Heart right ventricle (tissue), 16 donors: ENCODE data around the gene ZFAND2B. TPM values are rescaled to one million over a fixed set of nuclear protein-coding genes. Genes with fewer than 3 reads are reported as not detected.

ENCODE experiments used
- ATAC-seq, 8 donors: fragments of 200-7000 bp; cut with Tn5 transposase; one replicate each; pipeline ENCODE4 v1.9.1; 2020; ENCODE audit warnings: mild to moderate bottlenecking in 8 of 8, moderate library complexity in 8 of 8, moderate number of reproducible peaks in 1 of 8
- DNase-seq, 2 donors: peaks; one replicate each; pipeline ENCODE4 v3.0.0-alpha.2; 2020
- H3K27ac ChIP-seq, 10 donors: fragments of 200-600 bp; sonication (generic) in 2 of 10; one replicate each; pipeline versions ENCODE4 v1.5.0 to v1.8.0; 2020 to 2022; ENCODE audit warnings: mild to moderate bottlenecking in 3 of 10
- H3K27me3 ChIP-seq, 7 donors: fragments of 200-600 bp; one replicate each; pipeline ENCODE4 v1.8.0; 2021 to 2022; ENCODE audit warnings: mild to moderate bottlenecking in 2 of 7
- H3K36me3 ChIP-seq, 9 donors: fragments of 200-600 bp; sonication (generic) in 1 of 9; one replicate each; pipeline versions ENCODE4 v1.5.0 to v1.8.0; 2020 to 2022; ENCODE audit warnings: mild to moderate bottlenecking in 2 of 9
- H3K4me1 ChIP-seq, 9 donors: fragments of 200-600 bp; sonication (generic) in 1 of 9; one replicate each; pipeline versions ENCODE4 v1.5.0 to v1.8.0; 2020 to 2022; ENCODE audit warnings: mild to moderate bottlenecking in 4 of 9
- H3K4me3 ChIP-seq, 10 donors: fragments of 200-600 bp; sonication (generic) in 2 of 10; one replicate each; pipeline versions ENCODE4 v1.5.0 to v1.8.0; 2020 to 2022; ENCODE audit warnings: mild to moderate bottlenecking in 7 of 10, moderate library complexity in 2 of 10
- H3K9me3 ChIP-seq, 11 donors: fragments of 200-600 bp in 10 of 11; sonication (generic) in 2 of 11; one replicate each; pipeline versions ENCODE4 v1.5.0 to v1.8.0; 2013 to 2022; ENCODE audit warnings: mild to moderate bottlenecking in 2 of 11, control low read depth in 1 of 11, moderate library complexity in 1 of 11
- WGBS, 2 donors: extraction: QIAGEN DNeasy Blood & Tissue Kit; methylation state at CpG; one replicate each; pipeline ENCODE4 v1.1.7; 2013; ENCODE audit warnings: inconsistent platforms in 1 of 2; 5-methylcytosine and 5-hydroxymethylcytosine counted together
- intact Hi-C, 10 donors: fragments of 100-400 bp; cut with DNase I; formaldehyde crosslinking; loops; one replicate each; pipeline versions ENCODE4 v1.11.1 to v1.14.2; 2022
- polyA plus RNA-seq, 2 donors: library from polyadenylated mRNA; stranded (reverse); fragments of 200-250 nt; gene quantifications; one replicate each; pipeline ENCODE4 v1.2.3, GENCODE V29; 2013
- total RNA-seq, 10 donors: library from RNA; stranded (reverse); fragmentation: NEBNext Ultra II Directional in 3 of 10; extraction: Animal tissue kit (Norgen Biotek cat#: 25700) in 3 of 10; gene quantifications; one replicate each; pipeline versions ENCODE4 v1.2.1 to v1.2.4, GENCODE V29; 2021 to 2023
- TF ChIP-seq, protein P1 (sequence below), 9 donors: fragments of 200-600 bp; sonication (generic) in 2 of 9; IDR thresholded peaks; one replicate each; pipeline versions ENCODE4 v1.5.0 to v1.8.0; 2021 to 2022; ENCODE audit warnings: antibody characterized with exemption in 9 of 9, mild to moderate bottlenecking in 5 of 9, moderate library complexity in 1 of 9
- donor health status: Arrhythmogenic right ventricular cardiomyopathy.
- donor health status: ischemic (EF 13 %, LVEDD 7.1; RV severe dilation, severe dysfunction).
- donor health status: healthy with polysubstance abuse.
- donor health status: DM: no; HTN: yes; CAD: no.
- donor health status: DM: no; HTN: no; CAD: no.
- donor health status: ischemic (EF 25% LVEDD 6.9; RV normal size, moderate dysfunction).
- donor health status: ischemic (EF 25% LVEDD 5.7; RV mildly dilated, moderate dysfunction).
- donor health status: healthy.
- donor health status: DM: yes; HTN: yes; CAD: no.
- donor health status: Ischemic cardiomyopathy.
- donor health status: ischemic (EF 35%, LVEDD 5.7; RV mildly dilated, moderate dysfunction).
- donor health status: nonischemic (EF 11% LVEDD 7.7; RV severe dilation, severe dysfunction).
- donor health status: DM: yes; HTN: yes; CAD: no.
- donor health status: PGD.
- donor health status: ischemic (EF 29% LVEDD 5.4; RV normal size, mild dysfunction).
- donor health status: nonischemic (EF 23%, LVEDD 6.1; RV moderate dilation, normal function).

Gene ZFAND2B
- total and polyA plus RNA-seq, 12 donors, result 11.5 to 40.8 (median 17.4) TPM

- DNase-seq (no peak), ATAC-seq (no peak)
- Histone ChIP-seq H3K36me3 (peaks cover 0 to under 1% (median 0%) of the 10 kb centered on the region in 9 donors), H3K27ac (no peak overlapping the region), H3K27me3 (no peaks in the 10 kb centered on the region), H3K9me3 (no peaks in the 10 kb centered on the region), H3K4me1 (peaks cover 0 to 19% (median 11%) of the 10 kb centered on the region in 9 donors), H3K4me3 (no peak overlapping the region)
- intact Hi-C loops, result loop anchor here in 5 of 10 donors (2.0 to 10.0 kb wide), 5 partner anchors 44 to 222 kb away; partner anchors contain the start of genes ABCB6 (in 1 of the 5), DNAJB2 (in 1 of the 5), DNPEP (in 1 of the 5) and ZFAND2B (in 1 of the 5)
- TF ChIP-seq, protein P1, sequence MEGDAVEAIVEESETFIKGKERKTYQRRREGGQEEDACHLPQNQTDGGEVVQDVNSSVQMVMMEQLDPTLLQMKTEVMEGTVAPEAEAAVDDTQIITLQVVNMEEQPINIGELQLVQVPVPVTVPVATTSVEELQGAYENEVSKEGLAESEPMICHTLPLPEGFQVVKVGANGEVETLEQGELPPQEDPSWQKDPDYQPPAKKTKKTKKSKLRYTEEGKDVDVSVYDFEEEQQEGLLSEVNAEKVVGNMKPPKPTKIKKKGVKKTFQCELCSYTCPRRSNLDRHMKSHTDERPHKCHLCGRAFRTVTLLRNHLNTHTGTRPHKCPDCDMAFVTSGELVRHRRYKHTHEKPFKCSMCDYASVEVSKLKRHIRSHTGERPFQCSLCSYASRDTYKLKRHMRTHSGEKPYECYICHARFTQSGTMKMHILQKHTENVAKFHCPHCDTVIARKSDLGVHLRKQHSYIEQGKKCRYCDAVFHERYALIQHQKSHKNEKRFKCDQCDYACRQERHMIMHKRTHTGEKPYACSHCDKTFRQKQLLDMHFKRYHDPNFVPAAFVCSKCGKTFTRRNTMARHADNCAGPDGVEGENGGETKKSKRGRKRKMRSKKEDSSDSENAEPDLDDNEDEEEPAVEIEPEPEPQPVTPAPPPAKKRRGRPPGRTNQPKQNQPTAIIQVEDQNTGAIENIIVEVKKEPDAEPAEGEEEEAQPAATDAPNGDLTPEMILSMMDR (IDR thresholded peaks at IDR 0.05), result no peak
- 92 to 95% methylated on average over 6 of the region's 6 CpGs for WGBS, 2 donors
Observed at GRCh38 chr2:219163156-219163555, 43.4 kb upstream of the ZFAND2B start.

DNA sequence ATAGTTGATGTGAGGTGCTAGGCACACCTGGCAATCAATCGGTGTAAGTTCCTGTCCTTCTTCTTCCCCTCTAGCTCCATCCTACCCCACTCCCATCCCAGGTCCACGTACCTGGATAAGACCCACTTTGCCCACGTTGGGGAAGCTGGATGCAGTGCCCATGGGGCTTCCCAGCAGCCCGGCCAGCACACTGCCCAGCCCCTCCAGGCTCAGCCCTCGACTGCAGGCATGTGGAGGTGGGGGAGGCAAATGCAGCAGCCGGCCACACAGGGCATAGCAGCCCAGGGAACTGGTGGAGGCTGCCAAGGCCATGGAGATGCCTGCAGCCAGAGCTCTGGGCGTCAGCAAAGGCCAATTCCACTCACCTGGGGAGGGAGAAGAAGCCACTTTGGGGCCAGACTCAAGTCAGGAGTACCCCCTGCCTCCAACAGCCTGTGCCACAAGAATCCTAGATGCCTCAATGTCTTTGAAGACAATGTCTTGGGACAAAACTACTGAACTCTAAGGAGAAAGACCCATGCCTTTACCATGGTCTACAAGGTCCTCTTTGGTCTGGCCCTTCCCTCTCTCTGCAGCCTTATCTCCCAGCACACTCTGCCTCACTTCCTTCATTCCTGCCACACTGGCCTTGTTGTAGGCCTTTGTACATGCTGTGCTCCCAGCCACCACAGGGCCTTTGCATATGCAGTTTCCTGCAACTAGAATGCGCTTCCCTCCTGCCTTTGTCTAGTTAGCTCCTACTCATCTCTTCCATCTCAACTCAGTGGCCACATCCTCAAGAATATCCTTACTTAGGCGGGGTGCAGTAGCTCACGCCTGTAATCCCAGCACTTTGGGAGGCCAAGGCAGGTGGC is 41.3 kb upstream of the ZFAND2B start:
- H3K4me3 ChIP-seq, result no peak overlapping the region
- H3K27ac ChIP-seq, result no peak overlapping the region
- no peaks in the 10 kb centered on the region for H3K36me3 ChIP-seq
- 85 to 87% methylated on average over 10 of the region's 10 CpGs for WGBS, 2 donors
- H3K27me3 ChIP-seq, result no peaks in the 10 kb centered on the region
- DNase-seq (no peak), ATAC-seq (no peak)
- H3K4me1 ChIP-seq, result peaks cover 0 to 14% (median 5%) of the 10 kb centered on the region in 9 donors
- intact Hi-C loops, result loop anchor here in 1 of 10 donors (10.0 kb wide), 1 partner anchor 220 kb away; the partner anchor contains the start of gene DNPEP
- H3K9me3 ChIP-seq, result no peaks in the 10 kb centered on the region
- TF ChIP-seq, protein P1 (IDR thresholded peaks at IDR 0.05), result no peak

GRCh38 chr2:219167997-219168396 is 38.6 kb upstream of the ZFAND2B start:
- no peaks in the 10 kb centered on the region for H3K9me3 ChIP-seq
- ATAC-seq (no peak), DNase-seq (no peak)
- peaks cover 0 to 21% (median 10%) of the 10 kb centered on the region in 9 donors for H3K4me1 ChIP-seq
- H3K36me3 ChIP-seq, result peaks cover 0 to 16% (median 8%) of the 10 kb centered on the region in 9 donors
- H3K27ac ChIP-seq, result no peak overlapping the region
- TF ChIP-seq, protein P1 (IDR thresholded peaks at IDR 0.05), result no peak
- intact Hi-C loops, result loop anchor here in 1 of 10 donors (10.0 kb wide), 1 partner anchor 217 kb away; the partner anchor contains the start of gene DNPEP
- no peaks in the 10 kb centered on the region for H3K27me3 ChIP-seq
- no peak overlapping the region for H3K4me3 ChIP-seq
- 66 to 68% methylated on average over 5 of the region's 5 CpGs for WGBS, 2 donors

DNA sequence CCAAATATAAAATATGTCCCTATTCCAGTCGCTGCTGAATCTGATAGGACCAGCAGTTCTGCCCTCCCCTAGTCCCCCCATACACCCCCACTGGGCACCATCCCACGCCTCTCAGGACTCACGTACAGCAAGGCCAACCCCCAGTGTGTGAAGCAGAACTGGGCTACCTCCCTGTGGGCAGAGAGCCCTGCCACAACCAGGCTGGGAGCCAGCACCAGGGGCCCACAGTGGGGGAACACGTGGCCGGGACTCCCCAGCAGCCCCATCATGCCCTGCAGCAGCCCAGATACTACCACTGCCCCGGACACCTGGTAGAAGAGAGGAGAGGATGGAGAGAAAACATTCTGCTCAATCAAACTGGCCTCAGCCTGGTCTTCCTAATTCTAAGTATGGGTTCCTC is 38.1 kb upstream of the ZFAND2B start:
- ATAC-seq (peak in 3 of 8 donors; percentile 39 to 43 (median 41)), DNase-seq (no peak)
- Histone ChIP-seq H3K27me3 (no peaks in the 10 kb centered on the region), H3K4me3 (no peak overlapping the region), H3K9me3 (no peaks in the 10 kb centered on the region), H3K27ac (no peak overlapping the region), H3K4me1 (peaks cover 0 to 21% (median 10%) of the 10 kb centered on the region in 9 donors), H3K36me3 (peaks cover 0 to 21% (median 10%) of the 10 kb centered on the region in 9 donors)
- WGBS, 2 donors, result 48 to 49% methylated on average over 6 of the region's 6 CpGs
- TF ChIP-seq, protein P1 (IDR thresholded peaks at IDR 0.05), result no peak
- intact Hi-C loops, result loop anchor here in 1 of 10 donors (10.0 kb wide), 1 partner anchor 216 kb away; the partner anchor contains the start of gene DNPEP
